Measurements from ENCODE around the gene LCE3E.
"Not testable (repeated sequence)": the region's sequence is repeated elsewhere in the genome, so short reads cannot be mapped to it uniquely, and the experiment has no call there.

LCE3E gene

GRCh38 chr1:152566681-152567080, at the start of gene LCE3E:
LCE3E (minus strand) TSS chr1:152566780; CDS start chr1:152566208, 572 bp downstream.
- DNase-seq: no peak

- no peak for DNase-seq
Observed at GRCh38 chr1:152613511-152613910, 46.9 kb upstream of the LCE3E start, which contains the start of gene LCE3B. LCE3B (plus strand) TSS chr1:152613811; CDS start chr1:152613811, 0 bp downstream.

GRCh38 chr1:152599934-152600333, 33.4 kb upstream of the LCE3E start, which contains the start of gene LCE3C:
LCE3C (plus strand) TSS chr1:152600234; CDS start chr1:152600732, 498 bp downstream.
- no peak for DNase-seq

- no peak for DNase-seq
Observed at GRCh38 chr1:152596986-152597385, 30.4 kb upstream of the LCE3E start.

GRCh38 chr1:152585586-152585985, 19.0 kb upstream of the LCE3E start:
- no peak for DNase-seq

- DNase-seq: no peak
Observed at GRCh38 chr1:152582647-152583046, 16.1 kb upstream of the LCE3E start.

- no peak for DNase-seq
Observed at GRCh38 chr1:152580433-152580832, 13.9 kb upstream of the LCE3E start, which contains the start of gene LCE3D. LCE3D (minus strand) TSS chr1:152580516; CDS start chr1:152579936, 580 bp downstream.

GRCh38 chr1:152579526-152579925, 12.9 kb upstream of the LCE3E start:
- DNase-seq: not testable (repeated sequence)

- DNase-seq: no peak
Observed at GRCh38 chr1:152577168-152577567, 10.6 kb upstream of the LCE3E start.

- DNase-seq: no peak
Observed at GRCh38 chr1:152565535-152566215, 905 bp downstream of the LCE3E start.

- DNase-seq: no peak
Observed at GRCh38 chr1:152565115-152565514, 1.5 kb downstream of the LCE3E start.

- not testable (repeated sequence) for DNase-seq
Observed at GRCh38 chr1:152548358-152548757, 18.2 kb downstream of the LCE3E start.

- no peak for DNase-seq
Observed at GRCh38 chr1:152546704-152547103, 19.9 kb downstream of the LCE3E start.

GRCh38 chr1:152543820-152544219, 22.8 kb downstream of the LCE3E start:
- no peak for DNase-seq

- no peak for DNase-seq
Observed at GRCh38 chr1:152539901-152540300, 26.7 kb downstream of the LCE3E start.

- no peak for DNase-seq
Observed at GRCh38 chr1:152537496-152537895, 29.1 kb downstream of the LCE3E start.

GRCh38 chr1:152535774-152536173, 30.8 kb downstream of the LCE3E start:
- DNase-seq: no peak

GRCh38 chr1:152533327-152533938, 33.1 kb downstream of the LCE3E start:
- peak; percentile 8 for DNase-seq

GRCh38 chr1:152525080-152525641, 41.4 kb downstream of the LCE3E start:
- DNase-seq: no peak

- DNase-seq: no peak
Observed at GRCh38 chr1:152520561-152521090, 46.0 kb downstream of the LCE3E start.

GRCh38 chr1:152519851-152520250, 46.7 kb downstream of the LCE3E start:
- DNase-seq: no peak

GRCh38 chr1:152517237-152517811, 49.3 kb downstream of the LCE3E start:
- no peak for DNase-seq

GRCh38 chr1:152516082-152516481, 50.5 kb downstream of the LCE3E start:
- DNase-seq: no peak
